Esophagus muscularis mucosa (tissue), 3 donors: ENCODE results near the gene CCDC127.

Experiments used
- CTCF ChIP-seq, 3 experiments: fragments of 200-600 bp in 2 of 3; fragments of 450-650 bp in 1 of 3; sonication (generic) in 2 of 3; IDR thresholded peaks; one replicate each; pipeline ENCODE4 v1.5.1; 2017 to 2019; ENCODE audit warnings: antibody characterized with exemption in 3 of 3, mild to moderate bottlenecking in 2 of 3, moderate library complexity in 1 of 3
- POLR2A ChIP-seq: fragments of 450-650 bp; IDR thresholded peaks from one replicate; pipeline ENCODE4 v1.6.1; 2017; ENCODE audit warnings: antibody characterized with exemption, moderate library complexity, mild to moderate bottlenecking, low read depth

- TF ChIP-seq CTCF (IDR thresholded peaks at IDR 0.05) = no peak
- no peak for TF ChIP-seq POLR2A
Measured at GRCh38 chr5:172841-173251, 45.1 kb downstream of the CCDC127 start.
